ENCODE results near the gene ARHGAP12. TPM values are rescaled to one million over a fixed set of nuclear protein-coding genes. Genes with fewer than 3 reads are reported as not detected.
"Not testable (repeated sequence)": the region's sequence is repeated elsewhere in the genome, so short reads cannot be mapped to it uniquely, and the experiment has no call there.

ARHGAP12 gene
- total RNA-seq, 1 donor from 2014 or later, result 21.7 TPM

DNA sequence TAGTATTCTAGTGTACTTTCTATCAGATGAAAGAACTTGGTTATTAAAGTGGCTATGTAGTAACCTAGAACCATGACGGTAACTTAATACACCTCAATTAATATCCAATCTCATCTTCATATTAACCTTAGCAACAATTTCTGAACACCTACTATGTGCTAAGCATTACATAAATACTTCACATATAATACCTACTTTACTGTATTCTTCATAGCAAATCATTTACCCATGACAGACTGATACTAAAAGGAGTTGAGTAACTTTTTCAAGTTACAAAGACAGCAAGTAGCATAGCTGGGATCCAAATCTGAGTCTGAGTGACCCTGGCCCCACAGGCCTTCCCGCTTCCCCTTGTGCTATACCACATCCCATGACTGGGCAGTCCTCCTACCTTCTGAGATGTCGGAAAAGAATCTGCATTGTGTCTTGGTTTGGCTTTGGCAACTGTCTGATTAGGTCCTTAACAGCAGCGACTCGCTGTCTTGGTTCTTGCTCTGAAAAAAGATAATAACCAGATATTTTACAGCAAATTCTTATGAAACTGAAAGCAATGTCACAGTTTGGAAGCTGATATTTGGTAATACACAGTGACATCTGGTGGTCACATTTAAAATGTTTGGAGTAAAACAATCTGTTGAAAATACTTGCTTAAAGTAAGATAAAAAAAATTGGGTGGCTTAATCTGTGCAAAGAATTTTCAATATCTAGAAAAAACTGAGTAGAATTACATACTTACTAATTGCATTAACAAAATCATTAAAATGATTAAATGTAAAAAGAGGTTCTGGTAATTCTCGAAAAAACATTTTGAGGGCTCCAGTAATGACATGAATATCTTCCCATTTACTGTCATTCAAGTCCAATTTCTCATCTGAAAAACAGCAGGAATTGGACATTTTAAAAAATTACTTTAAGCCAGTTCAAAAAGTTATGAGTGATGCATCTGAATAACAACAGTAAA is 120.1 kb downstream of the ARHGAP12 start:
- DNase-seq, result no peak
- intact Hi-C loops (cut with DNase I), result loop anchor here (10.0 kb wide), 1 partner anchor 1054 kb away; no protein-coding TSS in a partner anchor
- peak; percentile 84 for ATAC-seq (ENCODE audit: poor library complexity)

DNA sequence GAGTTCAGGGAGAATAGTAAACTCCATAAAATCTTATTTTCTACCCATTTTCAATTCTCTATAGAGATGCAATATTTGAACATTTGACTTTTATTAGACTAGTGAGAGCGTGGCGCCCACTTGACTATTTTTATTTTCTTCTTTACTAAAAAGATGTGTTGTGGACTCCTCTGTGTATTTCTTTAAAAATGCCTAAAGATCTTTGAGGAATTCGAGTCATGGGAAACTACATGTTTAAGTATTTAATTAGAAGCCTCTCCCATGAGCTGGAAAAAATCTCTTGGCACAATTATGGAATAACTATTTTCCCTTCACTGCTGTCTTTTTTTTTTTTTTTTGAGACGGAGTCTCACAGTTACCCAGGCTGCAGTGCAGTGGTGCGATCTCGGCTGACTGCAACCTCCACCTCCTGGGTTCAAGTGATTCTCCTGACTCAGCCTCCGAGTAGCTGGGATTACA is 124.2 kb downstream of the ARHGAP12 start:
- no peak for ATAC-seq (ENCODE audit: poor library complexity)
- DNase-seq, result no peak
- intact Hi-C loops (cut with DNase I), result loop anchor here (10.0 kb wide), 1 partner anchor 1050 kb away; no protein-coding TSS in a partner anchor

DNA sequence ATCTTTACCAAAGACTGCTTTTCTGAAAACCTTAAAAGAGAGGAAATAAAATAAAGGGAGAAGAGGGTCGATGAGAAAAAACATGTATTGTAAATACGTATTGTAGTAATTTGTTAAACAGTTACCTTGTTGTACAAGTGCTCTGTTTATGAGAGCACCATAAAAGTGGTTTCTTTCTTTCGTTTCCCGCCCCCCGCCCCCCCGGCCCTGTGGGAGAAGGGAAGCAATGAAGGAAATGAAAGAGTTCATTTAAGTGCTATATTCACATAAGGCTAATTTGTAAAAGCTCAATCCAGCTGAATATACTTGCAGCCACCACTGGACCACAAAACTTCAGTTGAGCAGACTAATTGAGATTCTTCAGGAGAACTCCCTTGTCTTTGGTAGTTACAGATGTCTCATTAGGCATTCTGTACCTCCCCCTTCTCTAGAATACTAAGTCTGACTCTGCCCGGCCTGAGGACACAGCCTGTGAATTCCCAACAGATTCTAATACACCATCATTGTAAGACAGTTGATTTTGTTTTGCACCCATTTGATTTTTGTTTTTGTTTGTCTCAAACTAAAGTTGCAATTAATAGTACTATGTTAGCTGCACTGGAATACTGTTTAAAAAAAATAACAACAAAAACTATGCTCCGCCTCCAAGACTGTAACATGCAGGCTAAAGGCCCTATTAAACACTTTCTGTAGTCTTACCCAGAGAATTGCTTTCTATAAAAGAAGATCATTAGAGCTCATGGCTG is 124.9 kb downstream of the ARHGAP12 start:
- intact Hi-C loops (cut with DNase I), result loop anchor here (10.0 kb wide), 1 partner anchor 1049 kb away; no protein-coding TSS in a partner anchor
- ATAC-seq (ENCODE audit: poor library complexity), result no peak
- DNase-seq, result no peak

- DNase-seq (no peak), ATAC-seq (ENCODE audit: poor library complexity) (no peak)
- intact Hi-C loops (cut with DNase I), result no loop called here
Measured at GRCh38 chr10:31799181-31799580, 129.4 kb downstream of the ARHGAP12 start.

GRCh38 chr10:31792745-31793144 is 135.9 kb downstream of the ARHGAP12 start:
- intact Hi-C loops (cut with DNase I), result no loop called here
- DNase-seq, result no peak
- ATAC-seq (ENCODE audit: poor library complexity), result no peak

- intact Hi-C loops (cut with DNase I), result no loop called here
- no peak for DNase-seq
- no peak for ATAC-seq (ENCODE audit: poor library complexity)
Measured at GRCh38 chr10:31789555-31789954, 139.1 kb downstream of the ARHGAP12 start.

GRCh38 chr10:31782701-31783100 is 145.9 kb downstream of the ARHGAP12 start:
- intact Hi-C loops (cut with DNase I), result no loop called here
- no peak for DNase-seq
- ATAC-seq (ENCODE audit: poor library complexity), result no peak

GRCh38 chr10:31780717-31781116 is 147.9 kb downstream of the ARHGAP12 start:
- ATAC-seq (ENCODE audit: poor library complexity) (no peak), DNase-seq (no peak)
- intact Hi-C loops (cut with DNase I), result no loop called here

DNA sequence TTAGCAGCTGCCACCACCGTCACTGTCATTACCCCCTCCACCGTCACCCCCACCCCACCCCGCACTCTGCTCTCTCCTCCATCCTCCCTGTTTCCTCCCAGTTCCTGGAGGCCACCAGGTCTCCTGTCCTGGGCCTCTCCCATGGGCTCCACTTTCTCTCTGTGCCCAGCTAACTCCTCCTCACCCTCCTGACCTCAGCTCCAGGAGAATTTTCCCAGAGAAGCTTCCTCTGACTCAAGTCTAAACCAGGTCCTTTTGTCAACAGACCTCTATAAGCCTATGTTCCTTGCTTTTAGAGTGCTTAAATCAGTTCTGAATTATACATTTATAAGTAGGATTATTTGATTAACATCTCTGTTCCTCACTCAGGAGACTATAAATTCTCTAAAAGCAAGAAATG is 150.0 kb downstream of the ARHGAP12 start:
- DNase-seq, result no peak
- intact Hi-C loops (cut with DNase I), result no loop called here
- no peak for ATAC-seq (ENCODE audit: poor library complexity)

DNA sequence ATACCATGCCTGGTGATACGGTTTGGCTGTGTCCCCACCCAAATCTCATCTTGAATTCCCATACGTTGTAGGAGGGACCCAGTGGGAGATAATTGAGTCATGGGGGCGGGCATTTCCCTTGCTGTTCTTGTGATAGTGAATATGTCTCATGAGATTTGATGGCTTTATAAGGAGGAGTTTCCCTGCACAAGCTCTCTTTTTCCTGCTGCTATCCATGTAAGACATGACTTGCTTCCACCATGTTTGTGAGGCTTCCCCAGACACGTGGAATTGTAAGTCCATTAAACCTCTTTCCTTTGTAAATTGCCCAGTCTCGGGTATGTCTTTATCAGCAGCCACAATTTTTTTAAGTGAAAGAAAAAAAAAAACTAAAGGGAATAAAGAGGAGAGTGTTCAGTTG is 152.5 kb downstream of the ARHGAP12 start:
- ATAC-seq (ENCODE audit: poor library complexity) (no peak), DNase-seq (no peak)
- intact Hi-C loops (cut with DNase I), result no loop called here

DNA sequence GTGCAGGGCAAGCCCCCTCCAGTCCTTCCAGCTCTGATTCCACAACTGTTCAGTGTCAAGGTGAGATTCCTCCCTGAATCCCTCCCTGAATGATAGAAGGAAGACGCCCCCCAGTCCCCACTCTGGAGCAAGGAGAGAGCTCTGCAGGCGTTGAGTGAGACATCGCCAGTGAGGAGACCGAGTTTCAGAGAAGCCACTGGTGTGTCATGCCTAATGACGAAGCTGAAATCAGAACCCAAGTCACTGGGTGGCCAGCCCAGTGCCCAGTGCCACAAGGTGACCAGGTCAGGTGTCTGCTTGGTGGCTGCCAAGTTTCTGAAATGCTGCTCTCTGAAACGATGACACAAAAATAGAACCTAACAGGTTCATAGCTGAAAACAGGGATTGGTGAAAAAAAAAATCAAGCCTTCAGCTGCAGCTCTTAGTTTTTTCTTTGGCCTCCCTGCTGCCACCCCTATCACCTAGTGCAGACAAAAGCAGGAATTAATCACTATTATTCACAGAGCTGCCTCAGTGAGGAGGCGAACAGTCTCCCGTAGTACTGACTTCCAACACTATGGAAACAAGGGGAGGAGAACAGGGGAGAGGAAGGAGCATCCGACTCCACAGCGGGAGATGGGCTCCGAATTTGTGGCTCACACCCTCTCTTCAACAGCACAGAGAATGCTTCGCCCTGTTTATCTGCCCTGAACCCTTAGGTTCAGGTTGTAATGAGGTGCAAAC is 153.5 kb downstream of the ARHGAP12 start:
- no peak for ATAC-seq (ENCODE audit: poor library complexity)
- no peak for DNase-seq
- intact Hi-C loops (cut with DNase I), result no loop called here

GRCh38 chr10:31774299-31774900 is 154.2 kb downstream of the ARHGAP12 start:
- ATAC-seq (ENCODE audit: poor library complexity), result no peak
- intact Hi-C loops (cut with DNase I), result no loop called here
- no peak for DNase-seq

DNA sequence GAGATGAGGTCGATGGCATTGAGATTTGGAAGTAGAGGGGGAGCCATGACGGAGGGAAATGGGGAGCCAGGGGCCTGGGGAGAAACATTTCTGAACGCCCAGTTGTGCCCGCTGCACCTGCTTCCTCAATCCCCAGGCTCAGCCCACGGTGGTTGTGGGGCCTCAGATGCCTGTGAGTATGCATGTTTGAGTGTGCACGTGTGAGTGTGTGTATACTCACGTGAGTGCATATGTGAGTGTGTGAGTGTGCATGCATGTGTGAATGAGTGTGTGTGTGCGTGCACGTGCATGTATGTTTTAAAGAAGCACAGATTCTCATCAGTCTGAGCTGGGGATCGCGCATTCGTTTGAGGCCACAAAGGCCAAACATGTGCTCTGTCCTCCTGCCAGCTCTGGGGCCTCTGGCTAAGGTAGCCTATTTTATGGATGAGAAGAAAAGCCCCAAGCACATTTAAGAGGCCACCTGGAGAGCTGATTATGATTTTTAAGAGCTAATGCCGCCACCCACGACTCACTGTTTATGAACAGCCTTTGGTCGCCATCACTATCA is 154.8 kb downstream of the ARHGAP12 start:
- DNase-seq, result no peak
- intact Hi-C loops (cut with DNase I), result no loop called here
- no peak for ATAC-seq (ENCODE audit: poor library complexity)

GRCh38 chr10:31771331-31771831 is 157.2 kb downstream of the ARHGAP12 start:
- intact Hi-C loops (cut with DNase I), result no loop called here
- DNase-seq (no peak), ATAC-seq (ENCODE audit: poor library complexity) (peak; percentile 57)

DNA sequence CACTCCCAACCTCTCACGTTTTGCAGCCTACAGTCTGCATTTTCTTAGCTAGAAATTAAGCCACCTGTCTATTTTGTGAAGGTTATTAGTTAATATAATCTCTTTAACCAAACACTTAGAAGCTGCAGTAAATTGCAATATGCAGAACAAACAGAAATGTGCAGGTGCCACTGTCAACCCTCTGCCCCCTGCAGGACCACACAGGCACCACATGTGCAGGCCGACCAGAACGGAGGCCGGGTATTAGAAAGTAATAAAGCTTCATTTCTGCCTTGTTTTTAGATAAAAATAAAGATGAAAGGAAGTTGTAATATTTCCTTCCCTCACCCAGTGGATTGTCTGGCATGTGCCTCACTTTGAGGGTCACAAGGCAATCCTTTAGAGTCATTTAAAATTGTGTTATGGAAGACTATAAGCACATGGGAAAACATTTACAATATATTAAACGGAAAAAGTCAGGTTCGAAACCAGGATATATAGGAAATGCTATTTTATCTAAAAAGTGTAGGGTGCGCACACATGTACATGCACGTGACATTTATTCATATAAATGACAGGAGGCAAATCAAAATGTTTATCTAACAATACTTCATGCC is 158.2 kb downstream of the ARHGAP12 start:
- peak; percentile 67 for DNase-seq
- ATAC-seq (ENCODE audit: poor library complexity), result peak; percentile 81
- intact Hi-C loops (cut with DNase I), result no loop called here

DNA sequence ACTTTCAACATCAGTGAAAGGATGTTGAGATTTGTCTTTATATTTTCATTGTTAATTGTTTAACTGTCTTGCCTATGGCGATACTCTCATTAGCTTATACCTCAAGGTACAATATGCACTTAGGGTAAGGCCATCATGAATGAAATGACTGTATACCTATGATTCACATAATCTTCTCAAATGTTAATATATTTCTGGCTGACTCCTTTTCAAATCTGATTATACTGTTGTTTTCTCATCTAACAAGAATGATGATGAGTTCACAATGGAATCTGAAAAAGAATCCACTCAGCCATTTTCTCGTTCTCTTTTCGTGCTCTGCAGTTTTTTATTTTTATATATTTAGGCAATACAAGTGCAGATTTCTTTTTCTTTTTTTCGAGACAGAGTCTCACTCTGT is 159.1 kb downstream of the ARHGAP12 start:
- intact Hi-C loops (cut with DNase I), result loop anchor here (10.0 kb wide), 1 partner anchor 165 kb away; no protein-coding TSS in a partner anchor
- ATAC-seq (ENCODE audit: poor library complexity) (no peak), DNase-seq (no peak)

GRCh38 chr10:31768935-31769334 is 159.7 kb downstream of the ARHGAP12 start:
- ATAC-seq (ENCODE audit: poor library complexity); DNase-seq: not testable (repeated sequence)
- intact Hi-C loops (cut with DNase I), result loop anchor here (10.0 kb wide), 1 partner anchor 164 kb away; no protein-coding TSS in a partner anchor

All from Right ventricle myocardium superior (tissue), 1 donor.